ENCODE data around the gene SPATA12.

The SPATA12 gene

DNA sequence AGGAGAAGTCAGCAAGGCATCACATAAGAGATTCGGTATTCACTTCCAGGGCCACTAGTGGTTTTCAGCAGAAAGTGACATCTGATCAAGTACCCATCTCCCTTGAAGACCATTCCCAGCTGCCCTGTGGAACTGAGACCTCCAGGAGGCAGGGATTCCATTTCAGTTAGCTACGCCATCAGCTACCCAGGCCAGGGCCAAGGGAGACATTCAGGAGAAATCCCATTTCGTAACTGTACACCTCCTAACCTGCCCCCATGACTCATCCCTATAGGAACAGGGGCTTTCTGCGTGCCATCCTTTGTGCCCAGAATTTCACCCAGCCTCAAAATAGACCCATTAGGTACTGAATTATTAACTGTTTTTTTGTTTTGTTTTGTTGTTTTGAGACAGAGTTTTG is 24.7 kb downstream of the SPATA12 start:
- DNase-seq, result no peak

- no peak for DNase-seq
Observed at GRCh38 chr3:57086201-57086600, 25.7 kb downstream of the SPATA12 start.

DNA sequence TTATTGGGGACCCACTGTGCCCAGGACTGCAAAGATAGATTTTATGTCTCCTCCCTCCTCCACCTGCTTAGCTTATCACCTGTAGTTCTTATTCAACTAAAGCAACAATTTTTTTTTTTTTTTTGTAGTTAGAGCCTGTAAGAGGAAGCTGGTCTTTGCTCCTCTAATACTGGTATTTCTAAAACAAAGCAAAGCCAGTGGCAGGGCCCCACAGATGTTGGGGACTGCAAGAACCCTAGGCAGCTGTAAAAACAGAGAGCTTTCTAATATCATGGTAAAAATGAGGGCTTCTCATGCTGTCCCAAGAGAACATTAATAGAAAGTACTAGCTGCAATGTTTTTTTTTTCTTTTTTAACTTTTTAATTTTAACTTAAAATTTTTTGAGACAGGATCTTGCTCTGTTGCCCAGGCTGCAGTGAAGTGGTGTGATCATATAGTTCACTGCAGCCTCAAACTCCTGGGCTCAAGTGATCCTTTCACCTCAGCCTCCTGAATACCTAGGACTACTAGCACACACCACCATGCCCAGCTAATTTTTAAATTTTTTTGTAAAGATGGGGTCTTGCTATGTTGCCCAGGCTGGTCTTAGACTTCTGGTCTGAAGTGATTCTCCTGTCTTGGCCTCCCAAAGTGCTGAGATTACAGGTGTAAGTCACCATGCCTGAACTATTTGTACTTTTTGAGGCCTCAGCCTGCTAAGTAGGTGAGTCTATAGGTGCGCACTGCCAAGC is 27.1 kb downstream of the SPATA12 start:
- no peak for DNase-seq

- no peak for DNase-seq
Observed at GRCh38 chr3:57088503-57088902, 28.0 kb downstream of the SPATA12 start.

GRCh38 chr3:57089043-57089442 is 28.6 kb downstream of the SPATA12 start:
- DNase-seq, result no peak

GRCh38 chr3:57091521-57092273 is 31.2 kb downstream of the SPATA12 start:
- DNase-seq, result no peak

DNA sequence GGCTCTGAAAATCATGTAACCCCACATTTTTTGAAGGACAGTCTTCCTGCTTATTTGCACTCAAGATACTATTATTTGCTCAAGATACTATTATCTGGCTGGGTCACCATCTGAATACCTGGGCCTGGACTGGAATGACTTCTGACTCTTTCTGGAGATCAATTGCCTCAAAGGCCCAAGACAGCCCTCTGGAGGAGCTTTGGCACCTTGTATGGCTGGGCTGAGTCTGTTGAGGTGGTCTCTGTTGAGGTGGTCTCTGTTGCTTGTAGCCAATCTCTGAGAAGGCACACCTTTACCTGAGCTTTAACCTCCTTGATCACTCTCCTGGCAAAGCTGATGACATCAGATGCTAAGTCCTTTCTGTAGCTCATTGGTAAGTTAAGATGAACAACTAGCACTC is 33.0 kb downstream of the SPATA12 start:
- no peak for DNase-seq

GRCh38 chr3:57093971-57094535 is 33.6 kb downstream of the SPATA12 start:
- DNase-seq, result no peak

DNA sequence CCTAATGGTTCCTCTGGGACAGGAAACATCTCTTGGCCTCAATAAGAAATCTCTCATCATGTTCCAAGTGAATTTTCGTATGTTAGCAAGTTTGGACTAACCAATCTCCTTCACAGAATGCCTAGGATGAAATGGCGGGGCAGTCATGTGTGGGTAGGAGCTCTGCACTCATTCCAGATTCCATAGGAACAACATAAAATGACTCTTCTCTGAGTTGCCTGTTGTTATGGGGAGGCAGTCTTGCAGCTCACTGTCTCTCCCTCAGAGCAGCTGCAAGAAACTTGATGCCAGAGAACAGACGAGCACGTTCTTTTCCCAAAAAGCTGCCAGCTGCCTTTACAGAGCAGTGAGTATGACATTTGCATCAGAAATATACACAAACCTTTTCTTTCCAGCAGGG is 34.1 kb downstream of the SPATA12 start:
- no peak for DNase-seq

GRCh38 chr3:57095363-57095762 is 34.9 kb downstream of the SPATA12 start:
- no peak for DNase-seq

DNA sequence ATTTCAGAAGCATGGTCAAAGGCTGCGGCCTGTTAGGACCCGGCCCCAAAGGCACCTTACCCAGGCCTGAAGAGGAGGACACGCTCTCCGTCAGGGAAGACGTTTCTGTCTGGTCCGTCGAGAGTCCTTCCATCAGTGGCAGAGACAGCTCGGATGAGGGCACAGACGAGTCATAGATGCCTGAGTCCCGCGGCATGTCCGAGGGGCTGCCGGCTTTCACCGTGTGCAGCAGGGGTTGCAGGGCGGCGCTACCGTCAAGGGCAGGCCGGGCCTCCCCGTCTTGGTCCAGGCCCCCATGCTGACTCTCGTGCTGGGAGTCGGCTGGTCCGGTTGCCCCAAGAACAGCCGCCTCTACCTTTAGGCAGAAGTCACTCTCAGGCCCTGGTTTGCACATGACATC is 37.1 kb downstream of the SPATA12 start:
- DNase-seq, result no peak

GRCh38 chr3:57098418-57099310 is 38.2 kb downstream of the SPATA12 start:
- DNase-seq, result no peak

- DNase-seq, result peak; percentile 55
Observed at GRCh38 chr3:57100046-57100695, 39.7 kb downstream of the SPATA12 start.

DNA sequence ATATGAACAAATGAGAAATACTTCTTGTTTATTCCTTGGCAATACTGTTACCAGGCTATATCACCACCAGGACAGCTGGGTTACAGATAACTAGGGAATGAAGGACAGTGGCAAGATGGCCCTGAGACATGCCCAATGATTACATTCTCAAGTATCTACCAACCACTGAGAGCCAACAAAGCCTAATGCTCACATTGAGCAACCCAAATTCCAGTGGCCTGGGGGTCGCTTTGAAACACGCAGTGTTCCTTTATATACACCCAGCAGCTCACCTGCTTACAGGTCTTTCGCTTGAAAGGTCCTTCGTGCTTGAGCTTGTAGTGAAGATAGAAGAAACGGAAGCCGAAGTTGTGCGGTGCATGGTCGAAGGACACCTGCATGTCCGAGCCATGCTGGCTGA is 45.1 kb downstream of the SPATA12 start:
- no peak for DNase-seq

GRCh38 chr3:57108684-57109083 is 48.2 kb downstream of the SPATA12 start:
- DNase-seq, result no peak

- no peak for DNase-seq
Observed at GRCh38 chr3:57109437-57110199, 49.2 kb downstream of the SPATA12 start.

DNA sequence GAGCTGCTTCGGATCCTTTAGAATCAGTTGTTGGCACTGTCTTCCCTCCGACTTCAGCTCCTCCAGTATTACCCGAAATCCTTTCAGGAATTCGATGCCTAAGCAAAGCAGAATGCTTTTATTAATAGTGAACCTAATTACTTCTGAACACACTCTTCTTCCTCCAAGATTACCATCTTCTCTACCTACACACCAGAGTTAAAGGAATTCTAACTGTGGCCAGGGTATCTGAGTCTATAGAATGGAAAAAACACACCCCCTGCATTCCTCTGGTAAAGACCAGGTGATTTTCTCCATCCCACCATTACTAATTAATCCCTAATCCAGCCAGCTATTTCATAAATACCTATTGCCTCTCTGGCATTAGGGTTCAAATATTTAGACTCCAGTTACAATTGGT is 49.8 kb downstream of the SPATA12 start:
- no peak for DNase-seq

DNA sequence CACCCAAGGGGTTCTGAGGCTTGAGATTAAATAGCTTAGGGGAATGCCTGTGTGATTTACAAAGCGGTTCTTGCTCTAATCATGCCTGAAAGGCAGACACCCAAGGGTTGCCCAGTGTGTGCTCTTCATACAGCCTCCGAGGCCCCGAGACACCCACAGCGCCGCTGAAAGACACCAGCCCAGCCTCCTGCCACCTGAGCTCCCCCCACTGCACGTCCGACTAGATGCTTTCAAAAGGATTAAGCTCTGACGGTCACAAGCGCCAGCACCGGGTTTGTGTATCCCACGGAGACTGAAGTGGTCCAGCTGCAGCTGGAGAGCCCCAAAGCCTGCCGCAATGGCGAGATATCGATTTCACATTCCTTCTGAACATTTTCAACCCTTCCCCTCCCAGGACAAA is 50.3 kb downstream of the SPATA12 start:
- no peak for DNase-seq

GRCh38 chr3:57112206-57112605 is 51.7 kb downstream of the SPATA12 start:
- DNase-seq, result no peak

GRCh38 chr3:57116501-57116900 is 56.0 kb downstream of the SPATA12 start:
- DNase-seq, result no peak

DNA sequence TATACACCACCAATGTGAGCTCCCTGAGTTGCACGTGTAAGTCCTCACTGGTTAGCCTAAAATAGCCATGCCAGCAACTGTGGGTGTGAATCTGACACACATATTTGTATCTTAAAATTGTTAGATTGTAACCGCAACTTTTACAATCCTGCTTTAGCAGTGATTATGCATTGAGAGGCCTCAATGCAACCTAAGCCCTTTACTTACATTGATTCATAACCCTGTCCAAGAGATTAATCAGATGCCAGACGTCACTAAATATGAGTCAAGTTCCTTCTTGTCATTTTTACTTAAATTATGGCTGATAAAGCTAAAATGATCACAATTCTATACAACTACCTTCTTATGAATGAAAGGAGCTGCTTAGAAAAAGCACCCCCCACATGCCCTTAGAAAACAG is 57.8 kb downstream of the SPATA12 start:
- no peak for DNase-seq

GRCh38 chr3:57120040-57120439 is 59.6 kb downstream of the SPATA12 start:
- no peak for DNase-seq
